K562 (cell line): ENCODE results near the gene RGL2. TPM values are rescaled to one million over a fixed set of nuclear protein-coding genes. Genes with fewer than 3 reads are reported as not detected.

Experiments
- ATAC-seq: fragments of 200-7000 bp; cut with Tn5 transposase; 3 replicates; pipeline ENCODE4 v1.9.1; 2020; ENCODE audit warnings: moderate library complexity
- BruUV-seq: library from RNA; stranded (reverse); fragments of 400-500 nt; replicated peaks from 2 replicates; lab custom pipeline; 2021; lab: Mats Ljungman, UMichigan
- CTCF ChIA-PET: fragments of 300-600 bp; formaldehyde crosslinking; extraction: SDS; loops from one replicate; lab custom pipeline; 2021; ENCODE audit warnings: low intra/inter-chr PET ratio; lab: Yijun Ruan, JAX
- POLR2A ChIA-PET: fragments of 300-600, 350-650 bp; sonication (Branson Sonifier 250); formaldehyde crosslinking; extraction: SDS; loops from one replicate; lab custom pipeline; 2021; ENCODE audit warnings: antibody characterized with exemption, inconsistent platforms; lab: Yijun Ruan, JAX
- DNase-seq, 4 experiments: peaks; one replicate each; pipeline versions ENCODE4 v3.0.0 to v3.0.0-alpha.2; 2011 to 2018; ENCODE audit warnings: low spot score in 3 of 4, mixed read lengths in 3 of 4; ENCODE audit errors: extremely low read depth in 1 of 4
- FAIRE-seq: peaks from 2 replicates; lab custom pipeline; 2011; peaks lifted over from hg19 to GRCh38; lab: Jason Lieb, UNC
- H2AFZ ChIP-seq: 2 replicates; pipeline ENCODE4 v1.6.0; 2011; ENCODE audit warnings: low read depth, low read length, control low read depth, inconsistent platforms
- H3K27ac ChIP-seq: fragments of 200-600 bp; 3 replicates; pipeline ENCODE4 v1.8.0; 2011; ENCODE audit warnings: low read depth, mild to moderate bottlenecking, control low read depth, inconsistent platforms, low read length, moderate library complexity, mixed read lengths; ENCODE audit errors: extremely low read depth
- H3K27me3 ChIP-seq, 2 experiments: fragments of 300-600 bp in 1 of 2; 2 replicates in 1 of 2; 3 replicates in 1 of 2; pipeline versions ENCODE4 v1.6.0 to v1.8.0; 2011; ENCODE audit warnings: inconsistent platforms in 2 of 2, low read length in 2 of 2, mild to moderate bottlenecking in 1 of 2, mixed read lengths in 1 of 2, moderate library complexity in 1 of 2; ENCODE audit not compliant: control insufficient read depth in 2 of 2, insufficient read depth in 2 of 2
- H3K36me3 ChIP-seq: fragments of 300-600 bp; 3 replicates; pipeline ENCODE4 v1.8.0; 2011; ENCODE audit warnings: mild to moderate bottlenecking, low read length, inconsistent platforms; ENCODE audit not compliant: control insufficient read depth, insufficient read depth
- H3K4me1 ChIP-seq, 2 experiments: fragments of 200-600 bp in 1 of 2; replicated peaks in 1 of 2; 2 replicates in 1 of 2; 3 replicates in 1 of 2; pipeline versions ENCODE4 v1.5.1 to v1.8.0; 2011; ENCODE audit warnings: inconsistent platforms in 2 of 2, low read length in 2 of 2, mild to moderate bottlenecking in 1 of 2, mixed read lengths in 1 of 2, moderate library complexity in 1 of 2; ENCODE audit not compliant: control insufficient read depth in 2 of 2, insufficient read depth in 2 of 2
- H3K4me2 ChIP-seq: 2 replicates; pipeline ENCODE4 v1.6.1; 2011; ENCODE audit warnings: low read length, control low read depth, inconsistent platforms, mixed read lengths; ENCODE audit not compliant: insufficient read depth
- H3K4me3 ChIP-seq: fragments of 200-600 bp; sonication (generic), shearing (Covaris generic); 2 replicates; pipeline ENCODE4 v1.5.1; 2016; ENCODE audit warnings: control low read depth, inconsistent platforms
- H3K79me2 ChIP-seq: fragments of 200-600 bp; 3 replicates; pipeline ENCODE4 v1.8.0; 2011; ENCODE audit warnings: low read length, inconsistent platforms; ENCODE audit not compliant: control insufficient read depth, insufficient read depth
- H3K9ac ChIP-seq, 2 experiments: 2 replicates each; pipeline versions ENCODE4 v1.6.0 to v1.6.1; 2011; ENCODE audit warnings: low read depth in 2 of 2, low read length in 2 of 2, control low read depth in 1 of 2, inconsistent platforms in 1 of 2, mild to moderate bottlenecking in 1 of 2, mixed read lengths in 1 of 2; ENCODE audit not compliant: insufficient read depth in 1 of 2
- H3K9me1 ChIP-seq: one replicate; pipeline ENCODE4 v1.6.0; 2011; ENCODE audit warnings: inconsistent platforms, mild to moderate bottlenecking, low read length, moderate library complexity; ENCODE audit not compliant: control insufficient read depth, insufficient read depth
- H3K9me3 ChIP-seq: replicated peaks from 2 replicates; pipeline ENCODE4 v1.5.1; 2011; ENCODE audit warnings: low read depth, low read length, inconsistent platforms; ENCODE audit not compliant: control insufficient read depth, insufficient read depth
- H4K20me1 ChIP-seq: replicated peaks from 2 replicates; pipeline ENCODE4 v1.6.1; 2011; ENCODE audit warnings: low read length, inconsistent platforms, mixed read lengths; ENCODE audit not compliant: control insufficient read depth, insufficient read depth
- PRDM10 ChIP-seq: fragments of 450-650 bp; IDR thresholded peaks from 2 replicates; pipeline ENCODE4 v1.6.1; 2018; ENCODE audit not compliant: partially characterized antibody
- ZNF431 ChIP-seq: sonication (generic); formaldehyde crosslinking; IDR thresholded peaks from 2 replicates; pipeline ENCODE4 v1.8.0; 2022; ENCODE audit warnings: mild to moderate bottlenecking, missing genetic modification reagents
- WGBS: fragments of 100-300 bp; shearing (Covaris generic); methylation state at CpG from one replicate; pipeline ENCODE4 v1.1.6; 2016; ENCODE audit warnings: low coverage, mixed read lengths; ENCODE audit not compliant: insufficient coverage; ENCODE audit errors: missing lambda C conversion rate; 5-methylcytosine and 5-hydroxymethylcytosine counted together
- in situ Hi-C: fragments of 300-500 bp; cut with MboI; formaldehyde crosslinking; loops from 4 replicates; pipeline ENCODE4 v1.15.0; 2018; ENCODE audit warnings: inconsistent platforms, mixed read lengths
- intact Hi-C: fragments of 100-400 bp; cut with micrococcal nuclease; formaldehyde crosslinking; loops from 2 replicates; pipeline ENCODE4 v1.14.2; 2022
- polyA plus RNA-seq, 8 experiments: library from polyadenylated mRNA; depleted of rRNA in 4 of 8; stranded (reverse) in 5 of 8; unstranded in 3 of 8; fragments of >200 nt; fragmentation: Nextera tagmentation in 2 of 8; fragmentation: Illumina TruSeq in 1 of 8; extraction: Ambion mirVana in 2 of 8; extraction: Trizol in 1 of 8; gene quantifications; 2 replicates each; pipeline versions ENCODE4 v1.2.1 to v1.2.3, GENCODE V29; 2011 to 2014; ENCODE audit warnings: inconsistent platforms in 1 of 8, missing spikeins in 1 of 8
- total RNA-seq, 7 experiments: library from RNA; depleted of rRNA in 6 of 7; stranded (reverse); fragments of >200 nt in 6 of 7; fragmentation: Illumina TruSeq in 2 of 7; extraction: Trizol in 2 of 7; gene quantifications; 2 replicates each; pipeline versions ENCODE4 v1.2.1 to v1.2.3, GENCODE V29; 2011 to 2021; ENCODE audit warnings: low replicate concordance in 1 of 7

Gene RGL2
- total and polyA plus RNA-seq, 9 of the 15 experiments (the other 6 are each of a cell fraction or from before 2014, with no cell fraction given) = 1.8 to 57.1 (median 19.5) TPM

GRCh38 chr6:33330736-33331135 lies 32.0 kb upstream of the RGL2 start:
- FAIRE-seq = no peak
- H3K27ac ChIP-seq = no peak overlapping the region
- no peak overlapping the region for H3K9ac ChIP-seq
- no peak for TF ChIP-seq ZNF431
- peak; percentile 95 for TF ChIP-seq PRDM10
- H2AFZ ChIP-seq = no peak overlapping the region
- H3K4me3 ChIP-seq = no peak overlapping the region
- H3K4me1 ChIP-seq = no peaks in the 10 kb centered on the region; a peak in 2 of 5 replicates
- H3K79me2 ChIP-seq = no peaks in the 10 kb centered on the region
- POLR2A ChIA-PET = no interaction called here
- no peaks in the 10 kb centered on the region for H3K36me3 ChIP-seq
- no peaks in the 10 kb centered on the region for H3K9me3 ChIP-seq
- no peaks in the 10 kb centered on the region for H4K20me1 ChIP-seq
- no peaks in the 10 kb centered on the region for H3K9me1 ChIP-seq
- H3K4me2 ChIP-seq = no peak overlapping the region
- BruUV-seq = no TSS peak
- in situ Hi-C loops (no loop called here), intact Hi-C loops (no loop called here)
- H3K27me3 ChIP-seq = no peaks in the 10 kb centered on the region
- no peak for ATAC-seq
- no peak for DNase-seq
- CTCF ChIA-PET = no interaction called here
- WGBS = 71% methylated on average over 6 of the region's 10 CpGs
